HEK293 (cell line): ENCODE data around the gene TSACC.
A peak's percentile ranks its signal among the peaks of the same experiment; 100 is the strongest.

Experiments used
- CTCF ChIA-PET: fragments of 350-600 bp; formaldehyde crosslinking; extraction: SDS; loops from one replicate; lab custom pipeline; 2021; ENCODE audit warnings: antibody characterized with exemption; lab: Yijun Ruan, JAX
- POLR2A ChIA-PET: fragments of 300-600 bp; formaldehyde crosslinking; extraction: SDS; loops from one replicate; lab custom pipeline; 2020; ENCODE audit warnings: antibody characterized with exemption, inconsistent platforms; lab: Yijun Ruan, JAX
- H3K27ac ChIP-seq: fragments of 200-500 bp; sonication (Bioruptor generic); 2 replicates; pipeline ENCODE4 v1.5.1; 2014; ENCODE audit warnings: low read depth, low read length, control low read depth, inconsistent platforms; ENCODE audit errors: extremely low read depth
- H3K36me3 ChIP-seq, 2 experiments: fragments of 200-500 bp in 1 of 2; sonication (Bioruptor generic) in 1 of 2; 1 replicate in 1 of 2; 2 replicates in 1 of 2; pipeline ENCODE4 v1.5.1; 2014 to 2017; ENCODE audit warnings: inconsistent platforms in 2 of 2, low read length in 2 of 2; ENCODE audit not compliant: control insufficient read depth in 2 of 2, insufficient read depth in 1 of 2
- H3K4me1 ChIP-seq: fragments of 200-500 bp; sonication (Bioruptor generic); 2 replicates; pipeline ENCODE4 v1.5.1; 2014; ENCODE audit warnings: mild to moderate bottlenecking, low read length, inconsistent platforms; ENCODE audit not compliant: control insufficient read depth, insufficient read depth
- H3K4me3 ChIP-seq: 2 replicates; pipeline ENCODE4 v1.5.1; 2011; ENCODE audit warnings: low read depth, mild to moderate bottlenecking, control low read depth, low read length, moderate library complexity
- H3K9me3 ChIP-seq: fragments of 200-500 bp; sonication (Bioruptor generic); 2 replicates; pipeline ENCODE4 v1.5.1; 2014; ENCODE audit warnings: low read depth, low read length, inconsistent platforms; ENCODE audit not compliant: control insufficient read depth, insufficient read depth
- GLIS2 ChIP-seq: fragments of 450-650 bp; formaldehyde crosslinking; IDR thresholded peaks from 2 replicates; pipeline ENCODE4 v1.5.1; 2016; ENCODE audit warnings: missing biosample characterization, missing genetic modification characterization
- KLF1 ChIP-seq: fragments of 450-650 bp; formaldehyde crosslinking; IDR thresholded peaks from 2 replicates; pipeline ENCODE4 v1.5.1; 2016; ENCODE audit warnings: missing biosample characterization, missing genetic modification characterization
- KLF10 ChIP-seq: fragments of 450-650 bp; IDR thresholded peaks from 2 replicates; pipeline ENCODE4 v1.5.1; 2018; ENCODE audit warnings: missing biosample characterization, mild to moderate bottlenecking, missing genetic modification characterization
- KLF9 ChIP-seq: fragments of 450-650 bp; formaldehyde crosslinking; IDR thresholded peaks from 2 replicates; pipeline ENCODE4 v1.5.1; 2016; ENCODE audit warnings: missing biosample characterization, missing genetic modification characterization, low read depth
- SCRT1 ChIP-seq: fragments of 450-650 bp; formaldehyde crosslinking; IDR thresholded peaks from 2 replicates; pipeline ENCODE4 v1.5.1; 2016; ENCODE audit warnings: missing biosample characterization, missing genetic modification characterization, borderline replicate concordance
- ZFP37 ChIP-seq: fragments of 450-650 bp; formaldehyde crosslinking; IDR thresholded peaks from 2 replicates; pipeline ENCODE4 v1.5.1; 2016; ENCODE audit warnings: missing biosample characterization, missing genetic modification characterization
- ZNF211 ChIP-seq: fragments of 450-650 bp; formaldehyde crosslinking; IDR thresholded peaks from 2 replicates; pipeline ENCODE4 v1.5.1; 2016; ENCODE audit warnings: low read depth, missing biosample characterization, missing genetic modification characterization
- ZNF530 ChIP-seq: fragments of 450-650 bp; formaldehyde crosslinking; IDR thresholded peaks from 2 replicates; pipeline ENCODE4 v1.5.1; 2016; ENCODE audit warnings: low read depth, missing biosample characterization, missing genetic modification characterization
- ZNF561 ChIP-seq: fragments of 450-650 bp; IDR thresholded peaks from 2 replicates; pipeline ENCODE4 v1.5.1; 2018; ENCODE audit warnings: missing biosample characterization, missing genetic modification characterization, borderline replicate concordance
- ZNF621 ChIP-seq: fragments of 450-650 bp; formaldehyde crosslinking; IDR thresholded peaks from 2 replicates; pipeline ENCODE4 v1.5.1; 2017; ENCODE audit warnings: missing biosample characterization, missing genetic modification characterization
- ZNF843 ChIP-seq: fragments of 450-650 bp; formaldehyde crosslinking; IDR thresholded peaks from 2 replicates; pipeline ENCODE4 v1.5.1; 2016; ENCODE audit warnings: missing biosample characterization, missing genetic modification characterization
- ZSCAN23 ChIP-seq: fragments of 450-650 bp; formaldehyde crosslinking; IDR thresholded peaks from 2 replicates; pipeline ENCODE4 v1.5.1; 2016; ENCODE audit warnings: missing biosample characterization, missing genetic modification characterization
- TF ChIP-seq, protein P1 (sequence below): fragments of 450-650 bp; formaldehyde crosslinking; IDR thresholded peaks from 2 replicates; pipeline ENCODE4 v1.5.1; 2016; ENCODE audit warnings: missing biosample characterization, missing genetic modification characterization, low read depth
- TF ChIP-seq, protein P2 (sequence below): fragments of 450-650 bp; formaldehyde crosslinking; IDR thresholded peaks from 2 replicates; pipeline ENCODE4 v1.5.1; 2017; ENCODE audit warnings: missing biosample characterization, missing genetic modification characterization
- TF ChIP-seq, protein P3 (sequence below): fragments of 450-650 bp; formaldehyde crosslinking; IDR thresholded peaks from 2 replicates; pipeline ENCODE4 v1.5.1; 2016; ENCODE audit warnings: missing biosample characterization, missing genetic modification characterization
- TF ChIP-seq, protein P4 (sequence below): fragments of 450-650 bp; formaldehyde crosslinking; IDR thresholded peaks from 2 replicates; pipeline ENCODE4 v1.5.1; 2017; ENCODE audit warnings: missing biosample characterization, missing genetic modification characterization

Gene TSACC

DNA sequence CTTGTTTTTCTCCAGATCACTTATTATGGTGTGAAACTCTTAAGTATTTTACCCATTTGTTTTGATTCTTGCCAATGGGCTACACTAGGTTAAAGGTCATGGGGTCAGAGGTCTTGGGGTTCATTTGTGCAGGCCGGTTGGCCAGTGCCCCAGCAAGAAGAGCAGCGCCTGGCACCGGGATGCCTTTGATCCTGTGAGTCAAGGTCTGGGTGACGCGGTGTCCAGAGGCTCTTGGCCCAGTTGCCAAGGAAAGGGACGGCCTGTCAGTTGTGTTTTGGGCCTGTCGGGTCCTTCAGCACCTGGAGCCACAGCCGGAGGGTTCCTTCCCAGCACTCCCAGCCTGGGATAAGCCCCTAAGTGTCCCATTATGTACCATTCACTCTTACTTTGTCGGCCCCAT is 55.8 kb downstream of the TSACC start (continued):
- TF ChIP-seq ZNF211 (tag by site-specific recombination) (no peak), KLF1 (tag by site-specific recombination) (no peak), ZSCAN23 (tag by site-specific recombination) (no peak), KLF10 (no peak), ZNF561 (no peak), ZNF530 (tag by site-specific recombination) (no peak), SCRT1 (tag by site-specific recombination) (no peak), KLF9 (tag by site-specific recombination) (no peak), ZNF843 (tag by site-specific recombination) (no peak), ZNF621 (no peak), ZFP37 (tag by site-specific recombination) (no peak)
- TF ChIP-seq, protein P1, sequence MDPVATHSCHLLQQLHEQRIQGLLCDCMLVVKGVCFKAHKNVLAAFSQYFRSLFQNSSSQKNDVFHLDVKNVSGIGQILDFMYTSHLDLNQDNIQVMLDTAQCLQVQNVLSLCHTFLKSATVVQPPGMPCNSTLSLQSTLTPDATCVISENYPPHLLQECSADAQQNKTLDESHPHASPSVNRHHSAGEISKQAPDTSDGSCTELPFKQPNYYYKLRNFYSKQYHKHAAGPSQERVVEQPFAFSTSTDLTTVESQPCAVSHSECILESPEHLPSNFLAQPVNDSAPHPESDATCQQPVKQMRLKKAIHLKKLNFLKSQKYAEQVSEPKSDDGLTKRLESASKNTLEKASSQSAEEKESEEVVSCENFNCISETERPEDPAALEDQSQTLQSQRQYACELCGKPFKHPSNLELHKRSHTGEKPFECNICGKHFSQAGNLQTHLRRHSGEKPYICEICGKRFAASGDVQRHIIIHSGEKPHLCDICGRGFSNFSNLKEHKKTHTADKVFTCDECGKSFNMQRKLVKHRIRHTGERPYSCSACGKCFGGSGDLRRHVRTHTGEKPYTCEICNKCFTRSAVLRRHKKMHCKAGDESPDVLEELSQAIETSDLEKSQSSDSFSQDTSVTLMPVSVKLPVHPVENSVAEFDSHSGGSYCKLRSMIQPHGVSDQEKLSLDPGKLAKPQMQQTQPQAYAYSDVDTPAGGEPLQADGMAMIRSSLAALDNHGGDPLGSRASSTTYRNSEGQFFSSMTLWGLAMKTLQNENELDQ (tag by site-specific recombination): no peak
- TF ChIP-seq, protein P2, sequence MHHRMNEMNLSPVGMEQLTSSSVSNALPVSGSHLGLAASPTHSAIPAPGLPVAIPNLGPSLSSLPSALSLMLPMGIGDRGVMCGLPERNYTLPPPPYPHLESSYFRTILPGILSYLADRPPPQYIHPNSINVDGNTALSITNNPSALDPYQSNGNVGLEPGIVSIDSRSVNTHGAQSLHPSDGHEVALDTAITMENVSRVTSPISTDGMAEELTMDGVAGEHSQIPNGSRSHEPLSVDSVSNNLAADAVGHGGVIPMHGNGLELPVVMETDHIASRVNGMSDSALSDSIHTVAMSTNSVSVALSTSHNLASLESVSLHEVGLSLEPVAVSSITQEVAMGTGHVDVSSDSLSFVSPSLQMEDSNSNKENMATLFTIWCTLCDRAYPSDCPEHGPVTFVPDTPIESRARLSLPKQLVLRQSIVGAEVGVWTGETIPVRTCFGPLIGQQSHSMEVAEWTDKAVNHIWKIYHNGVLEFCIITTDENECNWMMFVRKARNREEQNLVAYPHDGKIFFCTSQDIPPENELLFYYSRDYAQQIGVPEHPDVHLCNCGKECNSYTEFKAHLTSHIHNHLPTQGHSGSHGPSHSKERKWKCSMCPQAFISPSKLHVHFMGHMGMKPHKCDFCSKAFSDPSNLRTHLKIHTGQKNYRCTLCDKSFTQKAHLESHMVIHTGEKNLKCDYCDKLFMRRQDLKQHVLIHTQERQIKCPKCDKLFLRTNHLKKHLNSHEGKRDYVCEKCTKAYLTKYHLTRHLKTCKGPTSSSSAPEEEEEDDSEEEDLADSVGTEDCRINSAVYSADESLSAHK (tag by site-specific recombination): no peak

DNA sequence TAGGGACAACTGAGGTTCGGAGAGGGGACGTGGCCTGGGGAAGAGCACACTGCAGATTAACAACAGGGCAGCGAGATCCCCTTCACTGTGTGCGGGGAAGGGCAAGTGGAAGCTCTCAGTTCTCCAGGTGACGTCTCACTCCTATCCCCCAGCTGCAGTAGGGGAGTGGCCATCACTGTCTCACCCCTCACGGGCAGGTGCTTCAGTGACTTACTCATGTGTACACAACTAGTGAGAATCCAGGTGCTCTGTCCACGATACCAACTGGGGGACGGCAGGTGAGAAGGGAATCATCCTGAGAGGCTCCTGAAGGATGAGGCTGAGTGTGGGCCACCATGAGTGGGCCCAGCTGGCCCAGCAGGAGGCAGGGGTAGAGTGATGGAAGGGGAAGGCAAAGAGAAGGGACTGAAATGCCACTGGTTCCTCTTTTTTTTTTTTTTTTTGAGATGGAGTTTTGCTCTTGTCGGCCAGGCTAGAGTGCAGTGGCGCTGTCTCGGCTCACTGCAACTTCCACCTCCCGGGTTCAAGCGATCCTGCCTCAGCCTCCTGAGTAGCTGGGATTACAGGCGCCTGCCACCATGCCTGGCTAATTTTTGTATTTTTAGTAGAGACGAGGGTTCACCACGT is 56.6 kb downstream of the TSACC start:
- POLR2A ChIA-PET: no interaction called here
- Histone ChIP-seq H3K9me3 (no peaks in the 10 kb centered on the region), H3K4me3 (no peak overlapping the region), H3K36me3 (no peaks in the 10 kb centered on the region), H3K27ac (no peak overlapping the region), H3K4me1 (no peaks in the 10 kb centered on the region)
- CTCF ChIA-PET: interaction anchor here (0.6 to 2.1 kb wide), 4 partner anchors 9 to 741 kb away, joined by 3 to 15 read pairs (median 8); no protein-coding TSS in a partner anchor
- peak; percentile 26; the same call in 1 of the 2 replicates for TF ChIP-seq GLIS2 (tag by site-specific recombination)
- TF ChIP-seq, protein P2 (tag by site-specific recombination): no peak
- TF ChIP-seq, protein P3, sequence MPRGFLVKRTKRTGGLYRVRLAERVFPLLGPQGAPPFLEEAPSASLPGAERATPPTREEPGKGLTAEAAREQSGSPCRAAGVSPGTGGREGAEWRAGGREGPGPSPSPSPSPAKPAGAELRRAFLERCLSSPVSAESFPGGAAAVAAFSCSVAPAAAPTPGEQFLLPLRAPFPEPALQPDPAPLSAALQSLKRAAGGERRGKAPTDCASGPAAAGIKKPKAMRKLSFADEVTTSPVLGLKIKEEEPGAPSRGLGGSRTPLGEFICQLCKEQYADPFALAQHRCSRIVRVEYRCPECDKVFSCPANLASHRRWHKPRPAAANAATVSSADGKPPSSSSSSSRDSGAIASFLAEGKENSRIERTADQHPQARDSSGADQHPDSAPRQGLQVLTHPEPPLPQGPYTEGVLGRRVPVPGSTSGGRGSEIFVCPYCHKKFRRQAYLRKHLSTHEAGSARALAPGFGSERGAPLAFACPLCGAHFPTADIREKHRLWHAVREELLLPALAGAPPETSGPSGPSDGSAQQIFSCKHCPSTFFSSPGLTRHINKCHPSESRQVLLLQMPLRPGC (tag by site-specific recombination): no peak
- TF ChIP-seq, protein P4, sequence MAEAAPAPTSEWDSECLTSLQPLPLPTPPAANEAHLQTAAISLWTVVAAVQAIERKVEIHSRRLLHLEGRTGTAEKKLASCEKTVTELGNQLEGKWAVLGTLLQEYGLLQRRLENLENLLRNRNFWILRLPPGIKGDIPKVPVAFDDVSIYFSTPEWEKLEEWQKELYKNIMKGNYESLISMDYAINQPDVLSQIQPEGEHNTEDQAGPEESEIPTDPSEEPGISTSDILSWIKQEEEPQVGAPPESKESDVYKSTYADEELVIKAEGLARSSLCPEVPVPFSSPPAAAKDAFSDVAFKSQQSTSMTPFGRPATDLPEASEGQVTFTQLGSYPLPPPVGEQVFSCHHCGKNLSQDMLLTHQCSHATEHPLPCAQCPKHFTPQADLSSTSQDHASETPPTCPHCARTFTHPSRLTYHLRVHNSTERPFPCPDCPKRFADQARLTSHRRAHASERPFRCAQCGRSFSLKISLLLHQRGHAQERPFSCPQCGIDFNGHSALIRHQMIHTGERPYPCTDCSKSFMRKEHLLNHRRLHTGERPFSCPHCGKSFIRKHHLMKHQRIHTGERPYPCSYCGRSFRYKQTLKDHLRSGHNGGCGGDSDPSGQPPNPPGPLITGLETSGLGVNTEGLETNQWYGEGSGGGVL (tag by site-specific recombination): no peak
